NCI-H1092 (cell line): ENCODE data around the gene CCDC154.

ENCODE experiments used
- DNase-seq: peaks from one replicate; lab custom pipeline; 2025; lab: John Stamatoyannopoulos, UW

CCDC154 gene

DNA sequence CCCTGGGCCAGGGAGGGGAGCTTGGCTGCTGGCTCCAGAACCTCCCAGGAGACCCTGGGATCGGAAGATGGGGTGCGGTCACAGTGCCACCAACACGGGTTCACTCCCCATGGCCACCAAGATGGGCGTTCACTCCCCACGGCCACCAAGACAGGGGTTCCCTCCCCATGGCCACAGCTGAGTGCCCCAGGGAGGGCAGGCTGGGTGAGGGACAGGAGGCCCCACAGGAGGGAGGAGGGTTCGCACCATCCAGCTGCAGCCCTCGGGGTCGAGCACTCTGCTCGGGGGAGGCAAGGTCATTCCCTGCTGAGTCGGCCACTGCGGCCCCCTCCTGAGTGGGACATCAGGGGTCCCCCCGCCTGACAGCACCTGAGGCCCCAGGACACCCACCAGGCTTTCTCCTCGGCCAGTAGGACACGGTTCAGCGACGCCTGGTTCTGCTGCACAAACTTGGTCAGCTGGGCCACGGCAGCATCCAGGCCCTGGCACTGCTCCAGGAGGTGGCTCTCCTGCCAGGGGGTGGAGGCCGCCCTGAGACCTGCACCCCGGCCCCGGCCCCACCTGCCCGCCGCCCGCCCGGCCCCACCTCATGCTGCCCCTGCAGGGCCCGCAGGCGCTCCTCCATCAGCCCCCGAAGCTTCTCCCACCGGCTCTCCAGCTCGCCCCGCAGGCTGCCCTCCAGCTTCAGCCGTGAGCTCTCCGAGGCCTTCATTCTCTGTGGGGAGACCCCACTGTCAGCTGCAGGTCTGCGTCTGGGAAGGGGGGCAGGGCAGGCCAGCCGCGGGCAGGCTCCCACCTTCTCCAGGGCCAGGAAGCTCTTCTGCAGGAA lies 5.9 kb downstream of the CCDC154 start:
- no peak for DNase-seq

DNA sequence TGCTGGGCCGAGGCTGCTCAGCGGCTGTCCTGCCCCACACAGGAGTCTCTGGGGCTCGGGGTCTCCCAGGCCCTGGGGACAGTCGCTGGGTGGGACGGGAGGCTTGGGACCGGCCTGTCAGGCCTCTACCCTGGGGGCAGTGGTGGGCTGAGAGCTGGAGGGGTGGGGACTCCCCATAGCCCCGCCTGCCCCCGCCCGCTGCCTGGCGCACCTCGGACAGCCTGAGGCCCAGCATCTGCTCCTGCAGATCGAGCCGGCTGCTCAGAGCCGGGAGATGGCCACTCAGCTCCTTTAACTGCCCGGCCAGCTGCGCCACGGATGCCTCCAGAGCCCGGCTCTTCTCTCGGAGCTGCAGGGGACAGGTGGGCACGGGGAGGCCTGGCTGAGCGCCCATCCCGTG lies 6.8 kb downstream of the CCDC154 start:
- no peak for DNase-seq

DNA sequence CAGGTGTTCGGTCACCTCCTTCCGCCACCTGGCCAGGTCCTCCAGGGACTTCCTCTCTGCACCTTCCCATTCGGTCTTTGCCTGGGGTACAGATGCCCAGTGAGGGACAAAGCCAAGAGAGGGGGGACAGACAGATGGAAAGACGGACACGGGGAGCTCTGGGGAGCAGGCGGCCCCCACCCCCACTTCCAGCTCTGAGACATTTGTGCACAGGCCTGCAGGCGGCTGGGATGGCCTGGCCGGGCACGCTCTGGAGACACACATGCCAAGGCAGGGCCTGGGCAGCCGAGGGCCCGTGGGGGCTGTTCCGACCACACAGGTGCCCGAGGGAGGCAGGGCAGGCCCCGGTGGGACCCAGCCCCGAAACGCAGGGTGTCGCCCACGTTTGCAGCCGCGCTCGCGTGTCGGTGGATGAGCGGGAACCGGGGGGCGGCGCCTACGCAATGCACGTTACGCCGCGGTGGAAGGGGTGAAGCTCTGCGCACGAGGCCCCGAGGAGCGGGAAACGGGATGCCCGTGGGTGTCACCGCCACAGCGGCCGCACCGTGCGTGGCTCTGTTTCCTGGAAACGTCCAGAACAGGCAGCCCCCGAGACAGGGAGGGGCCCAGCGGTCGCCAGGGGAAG lies 7.5 kb downstream of the CCDC154 start:
- DNase-seq: no peak

DNA sequence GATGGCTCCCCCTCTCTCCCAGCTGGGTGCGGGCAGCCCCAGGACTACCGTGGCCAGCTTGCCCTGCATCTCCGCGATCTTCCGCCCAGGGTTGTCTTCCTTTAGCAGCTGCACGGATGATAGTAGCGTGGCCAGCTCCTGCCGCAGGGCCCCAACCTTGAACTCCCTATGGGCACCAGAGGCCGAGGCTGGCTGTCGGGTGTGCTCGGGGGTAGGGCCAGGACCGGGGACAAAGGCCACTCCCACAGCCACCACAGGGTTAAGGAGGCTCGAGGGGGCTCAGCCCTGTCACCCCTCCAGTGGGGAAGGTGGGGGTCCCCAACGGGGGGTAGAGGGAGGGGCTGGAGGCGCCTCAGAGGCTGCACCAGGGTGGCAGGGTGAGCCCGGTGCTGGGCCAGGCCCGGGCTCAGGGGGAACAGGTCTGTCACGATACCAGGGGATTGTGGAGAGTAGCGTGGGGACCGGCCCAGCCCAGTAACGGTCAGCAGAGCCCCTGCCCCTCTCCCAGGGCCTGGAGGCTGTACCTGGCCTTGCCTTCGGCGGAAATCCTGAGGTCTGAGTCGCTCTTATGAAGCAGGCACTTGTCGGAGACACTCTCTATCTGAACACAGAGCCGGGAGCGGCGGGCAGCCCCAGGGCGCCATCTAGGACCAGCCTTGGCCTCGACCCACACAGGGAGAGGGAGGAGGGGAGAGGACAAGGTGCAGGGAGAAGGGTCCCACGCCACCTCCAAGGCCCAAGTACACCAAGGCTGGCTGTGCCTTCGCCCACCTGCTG lies 8.2 kb downstream of the CCDC154 start:
- no peak for DNase-seq

DNA sequence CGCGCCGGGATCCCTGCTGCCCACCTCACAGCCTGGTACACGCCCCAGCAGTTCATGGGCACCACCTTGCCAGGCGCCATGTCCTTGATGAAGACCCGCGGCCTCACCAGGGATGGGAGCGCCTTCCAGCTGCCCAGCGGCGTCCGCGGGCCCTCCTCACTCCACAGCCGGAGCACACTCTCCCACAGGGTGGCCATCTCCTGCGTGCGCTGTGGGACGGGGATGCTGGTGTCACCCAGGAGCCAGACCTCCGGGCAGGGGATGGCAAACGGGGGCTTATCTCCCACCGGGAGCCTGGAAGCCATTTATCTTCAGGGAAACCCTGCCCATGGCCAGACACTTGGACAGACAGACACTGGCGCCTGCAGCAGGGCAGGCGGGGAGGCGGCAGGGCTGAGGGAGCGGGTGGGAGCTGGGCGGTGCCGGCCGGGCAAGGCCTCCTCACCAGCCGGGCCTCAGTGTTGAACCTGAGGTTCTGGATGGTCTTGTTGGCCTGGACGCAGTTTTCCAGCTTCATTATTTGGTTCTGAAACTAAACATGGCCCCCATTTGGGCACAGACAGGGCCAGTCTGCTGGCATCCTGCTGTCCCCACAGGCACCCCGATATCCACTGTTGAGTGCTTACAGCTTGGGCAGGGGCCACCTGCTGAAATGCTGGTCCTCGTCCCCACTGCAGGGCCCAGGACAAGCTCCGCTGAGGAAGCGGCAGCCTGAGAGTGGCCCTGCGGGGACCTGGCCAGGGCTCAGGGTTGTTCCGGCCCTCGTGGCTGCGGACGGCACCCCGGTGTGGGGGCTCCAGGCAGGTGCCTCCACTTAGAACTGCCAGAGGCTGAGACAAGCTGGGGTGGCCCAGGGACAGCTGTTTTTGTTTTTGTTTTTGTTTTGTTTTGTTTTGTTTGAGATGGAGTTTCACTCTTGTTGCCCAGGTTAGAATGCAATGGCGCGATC lies 9.4 kb downstream of the CCDC154 start:
- DNase-seq: no peak

DNA sequence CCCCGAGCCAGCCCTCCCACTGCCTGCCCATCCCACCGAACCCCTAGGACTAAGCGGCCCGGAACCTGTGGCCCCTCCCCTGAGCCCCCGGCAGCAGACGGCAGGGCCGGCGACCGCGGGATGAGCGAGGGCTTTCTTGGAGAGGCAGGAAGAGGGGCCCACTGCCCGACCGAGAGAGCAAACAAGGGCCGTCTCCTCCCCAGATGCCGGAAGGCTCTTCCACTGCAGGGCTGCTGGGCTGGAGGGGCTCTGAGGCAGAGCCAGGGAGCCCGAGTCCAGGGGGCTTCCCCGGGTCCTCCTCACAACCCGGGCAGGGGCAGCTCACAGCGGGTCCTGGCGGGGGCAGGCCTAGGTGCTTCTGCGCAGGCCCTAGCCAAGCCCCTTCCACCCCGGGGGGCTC lies 10.6 kb downstream of the CCDC154 start:
- DNase-seq: no peak

DNA sequence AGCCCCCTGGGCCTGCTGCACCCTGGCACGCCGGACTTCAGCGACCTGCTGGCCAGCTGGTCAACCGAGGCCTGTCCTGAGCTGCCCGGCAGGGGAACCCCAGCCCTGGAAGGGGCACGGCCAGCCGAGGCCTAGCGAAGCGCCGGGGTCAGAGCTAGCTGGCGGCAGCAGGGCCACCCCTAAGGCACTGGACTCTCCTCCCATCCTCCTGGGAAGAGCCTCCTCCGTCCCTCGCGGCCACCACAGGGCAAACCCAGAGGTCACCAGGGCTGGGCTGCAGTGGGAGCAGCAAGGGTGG lies 11.1 kb downstream of the CCDC154 start:
- no peak for DNase-seq

DNA sequence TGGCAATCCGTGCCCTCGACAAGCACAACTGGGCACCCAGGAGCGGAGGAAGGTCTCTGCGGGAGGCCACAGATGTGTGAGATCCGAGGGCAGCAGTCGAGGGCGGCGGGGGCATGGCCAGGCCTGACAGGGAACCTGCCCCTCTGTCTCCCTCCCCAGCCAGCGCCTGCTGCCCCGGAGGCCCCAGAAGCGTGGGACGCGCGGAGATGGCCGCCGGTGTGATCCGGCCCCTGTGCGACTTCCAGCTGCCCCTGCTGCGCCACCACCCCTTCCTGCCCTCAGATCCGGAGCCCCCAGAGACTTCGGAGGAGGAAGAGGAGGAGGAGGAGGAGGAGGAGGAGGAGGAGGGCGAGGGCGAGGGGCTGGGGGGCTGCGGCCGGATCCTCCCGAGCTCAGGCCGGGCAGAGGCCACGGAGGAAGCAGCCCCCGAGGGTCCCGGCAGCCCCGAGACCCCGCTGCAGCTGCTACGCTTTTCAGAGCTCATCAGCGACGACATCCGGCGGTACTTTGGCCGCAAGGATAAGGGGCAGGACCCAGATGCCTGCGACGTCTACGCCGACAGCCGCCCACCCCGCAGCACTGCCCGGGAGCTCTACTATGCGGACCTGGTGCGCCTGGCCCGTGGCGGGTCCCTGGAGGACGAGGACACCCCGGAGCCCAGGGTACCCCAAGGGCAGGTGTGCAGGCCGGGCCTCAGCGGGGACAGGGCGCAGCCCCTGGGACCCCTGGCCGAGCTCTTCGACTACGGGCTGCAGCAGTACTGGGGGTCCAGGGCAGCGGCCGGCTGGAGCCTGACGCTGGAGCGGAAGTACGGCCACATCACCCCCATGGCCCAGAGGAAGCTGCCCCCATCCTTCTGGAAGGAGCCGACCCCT lies 11.7 kb downstream of the CCDC154 start:
- DNase-seq: no peak

DNA sequence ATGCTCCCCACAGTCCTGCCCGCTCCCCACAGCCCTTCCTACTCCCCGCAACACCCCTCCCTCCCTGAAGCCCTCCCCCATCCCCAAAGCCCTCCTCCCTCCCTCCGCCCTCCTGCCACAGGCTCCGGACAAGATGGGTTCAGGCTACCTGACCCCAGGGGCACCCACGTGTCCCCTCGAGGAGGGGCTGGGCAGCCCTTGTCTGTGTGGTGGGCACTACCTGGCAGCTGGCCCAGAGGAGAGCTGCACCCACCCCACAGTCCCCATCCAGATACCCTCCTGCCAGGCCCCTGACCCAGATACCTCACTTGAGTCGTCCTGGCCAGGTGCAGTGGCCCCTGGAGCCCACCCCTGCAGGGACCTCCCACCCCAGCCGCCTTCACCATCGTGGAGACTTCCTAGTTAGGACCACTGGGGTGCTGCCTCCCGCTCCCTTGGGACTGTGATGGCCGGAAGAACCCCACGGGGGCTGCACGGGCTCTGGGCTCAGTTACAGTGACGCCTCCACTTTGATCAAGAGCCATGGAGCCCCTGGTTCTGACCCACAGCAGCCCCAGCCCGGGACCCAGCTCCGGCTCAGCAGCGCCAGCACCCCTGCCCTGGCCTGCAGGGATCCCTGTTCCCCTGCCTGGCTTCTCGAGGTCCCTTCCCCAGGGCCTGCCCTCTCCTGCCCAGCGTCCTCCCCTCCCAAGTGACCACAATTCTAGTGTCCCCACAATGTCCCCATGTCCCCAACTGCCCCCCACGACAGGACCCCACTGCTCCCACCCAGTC lies 12.7 kb downstream of the CCDC154 start:
- DNase-seq: no peak

DNA sequence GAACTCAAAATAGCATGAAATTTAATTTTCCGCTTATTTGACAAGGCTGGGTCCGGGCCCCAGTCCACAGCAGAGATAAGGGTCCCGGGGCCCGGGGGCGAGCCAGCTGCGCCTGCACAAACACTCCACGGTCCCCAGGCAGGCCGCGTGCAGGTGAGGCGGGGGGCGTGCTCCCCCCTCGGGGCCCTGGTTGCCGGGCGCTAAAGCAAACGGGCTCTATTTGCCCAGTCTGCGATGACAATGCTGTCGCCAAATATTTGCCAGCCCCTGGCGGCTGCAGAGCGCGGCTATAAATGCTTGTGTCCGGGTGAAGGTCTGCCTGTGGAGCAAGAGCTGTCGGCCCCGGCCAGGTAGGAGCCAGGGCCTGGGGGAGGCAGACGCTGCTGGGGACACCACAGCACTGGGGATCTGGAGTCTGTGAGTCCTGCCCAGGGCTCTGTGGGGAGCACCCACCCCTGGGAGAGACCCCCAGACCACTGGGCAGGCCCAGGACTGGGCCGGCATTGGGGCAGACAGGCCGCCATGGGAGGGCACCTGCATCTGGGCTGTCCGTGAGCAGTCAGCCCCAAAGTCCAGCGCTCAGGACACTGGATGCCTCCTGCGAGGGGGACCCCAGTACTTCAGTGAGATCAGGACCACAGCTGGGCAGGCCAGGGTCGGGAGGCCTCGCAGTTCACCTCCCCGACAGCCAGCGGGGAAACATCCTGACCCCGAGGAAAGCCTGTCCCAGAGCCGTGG lies 13.4 kb downstream of the CCDC154 start, which contains the start of gene PERCC1:
TSS of gene PERCC1 (plus strand) at position 320 of the 738 bp plus-strand sequence. CDS start 1,516 bp downstream, outside the sequence.
- DNase-seq: peak; percentile 75

DNA sequence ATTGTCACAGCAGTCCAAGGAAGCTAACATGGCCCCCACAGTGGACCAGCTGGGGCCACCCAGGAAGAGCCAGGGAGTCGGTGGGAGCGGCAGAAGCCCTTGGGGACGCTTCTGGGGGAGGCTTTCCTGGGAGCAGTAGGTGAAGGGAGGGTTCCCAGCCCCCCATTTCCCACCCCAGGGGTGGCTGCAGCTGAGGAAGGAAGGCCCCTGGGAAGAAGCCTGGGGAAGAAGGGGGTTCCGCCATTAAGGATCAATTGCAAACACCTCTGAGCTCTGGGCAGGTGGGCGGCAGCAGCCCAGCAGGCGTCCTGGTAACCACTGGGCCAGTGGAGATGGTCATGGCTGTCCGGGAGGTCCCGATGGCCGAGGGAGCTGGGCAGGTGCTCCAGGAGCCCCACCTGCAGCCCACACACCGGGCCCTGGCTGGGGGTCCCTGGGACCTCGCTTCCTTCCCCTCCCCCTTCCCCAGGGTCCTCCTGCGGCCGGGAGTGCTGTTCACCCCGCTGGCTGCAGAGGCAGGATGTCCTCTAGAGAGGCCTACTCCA lies 14.1 kb downstream of the CCDC154 start:
- no peak for DNase-seq

DNA sequence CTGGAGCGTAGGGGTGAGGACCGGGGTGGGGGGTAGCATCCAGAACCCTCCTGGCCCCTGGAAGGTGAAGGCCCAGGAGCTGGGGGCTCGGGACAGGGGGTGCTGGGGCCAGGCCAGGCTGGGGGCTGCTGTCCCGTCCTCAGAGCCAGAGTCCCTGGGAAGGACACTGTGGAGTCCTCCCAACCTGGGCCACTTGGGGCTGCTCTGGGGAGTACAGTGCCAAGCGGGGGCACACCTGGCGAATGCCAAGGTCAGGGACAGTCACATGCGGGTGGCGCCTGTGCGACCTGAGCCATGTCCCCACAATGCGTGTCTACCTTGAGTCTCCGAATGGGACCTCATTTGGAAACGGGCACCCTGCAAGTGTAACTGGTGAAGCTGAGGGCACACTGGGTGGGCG lies 14.7 kb downstream of the CCDC154 start:
- DNase-seq: no peak

DNA sequence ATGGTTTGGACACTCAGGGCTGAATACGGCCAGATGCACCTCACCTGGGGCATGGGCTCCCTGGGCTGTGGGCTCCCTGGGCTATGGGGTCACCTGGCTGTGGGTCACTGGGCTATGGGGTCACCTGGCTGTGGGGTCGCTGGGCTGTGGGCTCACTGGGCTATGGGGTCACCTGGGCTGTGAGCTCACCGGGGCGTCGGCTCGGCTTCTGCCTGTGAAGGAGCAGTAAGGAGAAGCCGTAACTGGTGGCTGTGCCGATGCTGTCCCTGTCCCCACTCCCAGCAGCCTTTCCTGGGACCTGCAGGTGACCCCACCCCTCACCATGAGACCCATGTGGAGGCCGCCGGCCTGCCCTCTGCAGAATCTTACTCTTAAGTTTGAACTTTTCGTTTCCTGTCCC lies 15.3 kb downstream of the CCDC154 start:
- DNase-seq: no peak

DNA sequence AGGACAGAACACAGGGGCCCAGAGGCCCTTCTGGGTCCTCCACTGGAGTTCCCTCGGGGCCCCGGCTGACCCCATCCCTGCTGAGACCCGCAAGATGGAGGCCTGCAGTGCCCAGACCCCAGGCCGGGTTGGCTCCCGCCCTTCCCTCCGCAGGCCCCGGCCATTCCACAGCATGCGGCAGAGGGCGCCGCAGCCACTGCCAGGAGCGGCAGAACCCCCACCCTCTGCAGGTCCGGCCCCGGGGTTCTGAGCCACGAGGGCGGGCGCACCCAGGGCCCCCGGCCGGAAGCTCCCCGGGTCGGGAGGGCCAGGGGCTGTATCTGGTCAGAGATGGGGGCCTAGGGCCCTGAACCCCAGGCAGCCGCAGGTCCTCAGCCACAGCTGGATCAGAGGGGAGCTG lies 15.8 kb downstream of the CCDC154 start:
- DNase-seq: no peak

DNA sequence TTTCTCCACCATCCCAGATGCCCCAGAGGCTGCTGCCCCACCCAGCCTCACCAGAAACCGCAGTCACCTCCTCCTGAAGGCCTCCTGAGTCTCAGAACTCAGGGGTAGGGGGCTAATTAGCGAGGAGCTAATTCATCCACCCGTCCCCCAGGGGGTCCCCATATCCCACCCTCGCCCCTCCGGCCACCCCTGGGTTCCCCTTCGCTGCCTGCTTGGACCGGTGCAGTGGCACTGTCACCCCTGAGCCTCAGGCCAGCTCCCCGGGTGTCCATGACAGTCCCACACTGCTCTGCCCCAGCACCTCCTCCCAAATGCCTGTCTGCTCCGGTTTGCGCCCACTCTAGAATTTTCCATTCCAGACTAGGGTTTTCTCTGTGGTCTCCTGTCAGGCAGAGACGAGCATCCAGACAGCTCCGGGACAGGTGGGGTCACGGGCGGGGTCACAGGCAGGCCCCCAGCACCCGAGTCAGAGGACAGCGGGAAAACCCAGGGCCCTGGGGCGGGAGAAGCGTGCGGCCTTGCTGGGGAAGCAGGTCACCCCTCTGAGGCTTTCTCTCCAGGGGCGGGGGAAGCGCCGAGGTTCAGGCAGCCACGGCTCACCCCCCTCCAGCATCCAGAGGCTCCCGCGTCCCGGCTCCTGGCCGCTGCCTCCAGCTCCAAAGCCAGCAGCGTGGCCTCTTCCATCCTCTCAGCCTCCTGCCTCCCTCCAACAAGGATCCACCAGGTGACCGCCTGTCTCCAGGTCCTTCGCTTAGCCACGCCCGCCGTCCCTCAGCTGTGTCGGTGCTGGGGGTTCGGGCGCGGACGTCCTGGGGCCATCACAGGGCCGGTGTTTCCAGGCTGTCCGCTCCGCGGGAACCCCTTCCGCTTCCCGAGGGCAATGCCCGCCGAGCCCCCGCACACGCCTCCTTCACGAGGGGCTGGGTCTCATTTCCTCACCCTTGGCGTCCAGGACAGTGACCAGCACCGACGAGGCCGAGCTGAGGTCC lies 16.6 kb downstream of the CCDC154 start:
- no peak for DNase-seq

DNA sequence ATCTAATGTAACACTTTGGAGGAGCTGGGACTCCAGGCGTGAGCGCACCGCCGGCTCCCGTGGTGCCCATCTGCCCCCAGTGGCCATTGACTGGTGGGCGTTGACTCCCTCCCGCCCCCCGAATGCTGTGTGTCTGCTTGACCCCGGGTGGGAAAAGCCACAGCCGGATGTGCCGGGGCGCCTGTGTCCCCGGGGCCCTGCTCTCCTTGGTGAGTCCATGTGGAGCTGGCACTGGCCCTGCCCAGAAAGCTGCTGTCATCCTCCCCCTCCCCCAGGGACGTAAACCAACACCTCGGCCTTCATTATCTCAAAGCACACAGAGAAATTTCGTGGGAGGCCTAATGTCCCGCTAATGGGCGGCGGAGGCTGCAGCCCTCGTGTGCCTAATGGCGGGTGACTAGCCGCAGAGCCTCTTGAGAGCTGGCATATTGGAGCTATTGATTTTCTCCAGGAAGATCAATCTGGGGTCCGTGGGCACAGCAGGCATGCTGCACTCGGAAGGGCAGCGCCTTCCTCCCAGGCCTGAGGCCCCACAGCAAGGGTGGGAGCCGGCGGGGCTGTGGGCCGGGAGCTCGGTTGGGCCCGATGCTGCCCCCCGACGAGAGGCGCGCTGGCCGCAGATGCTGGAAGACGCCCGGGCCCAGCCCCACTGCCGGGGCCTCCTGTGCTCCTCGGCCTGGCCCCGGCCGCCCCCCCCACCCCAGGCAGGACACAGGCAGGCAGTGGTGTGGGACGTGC lies 17.5 kb downstream of the CCDC154 start:
- peak; percentile 86 for DNase-seq
